ENCODE data around the gene HS3ST3A1. TPM values are rescaled to one million over a fixed set of nuclear protein-coding genes. Genes with fewer than 3 reads are reported as not detected.

HS3ST3A1 gene
- total RNA-seq, 1 experiment from 2014 or later = not detected

DNA sequence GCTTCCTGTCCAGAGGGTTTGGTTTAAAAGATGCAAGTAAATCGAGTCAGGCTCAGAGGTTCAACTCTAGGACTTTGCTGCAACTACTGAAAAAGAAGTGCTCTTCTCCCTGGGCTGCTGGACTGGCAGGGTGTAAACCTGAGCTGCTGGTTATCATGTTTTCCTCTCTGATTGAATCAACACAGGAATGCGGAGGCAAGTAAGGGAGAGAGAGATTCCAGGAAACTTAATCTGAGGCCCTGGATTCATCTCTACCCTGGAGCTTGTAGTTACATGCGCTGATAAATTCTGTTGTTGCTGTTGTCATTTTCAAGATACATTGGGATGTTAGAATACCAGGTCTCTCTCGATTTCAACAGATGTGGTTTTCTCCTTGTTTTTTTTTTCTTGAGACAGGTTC, 8.2 kb upstream of the HS3ST3A1 start:
- Histone ChIP-seq H3K4me2 (ENCODE audit: low read length) (no peak overlapping the region), H2AFZ (ENCODE audit: low read depth, low read length, poor library complexity, severe bottlenecking) (no peak overlapping the region), H4K20me1 (ENCODE audit: insufficient read depth) (no peaks in the 10 kb centered on the region), H3K36me3 (ENCODE audit: control insufficient read depth in 1 of 2, insufficient read depth in 2 of 2, low read length in 2 of 2) (no peaks in the 10 kb centered on the region), H3K4me3 (replicated peaks in 1 of 2; ENCODE audit: low read depth in 1 of 2, low read length in 2 of 2) (no peak overlapping the region), H3K9ac (ENCODE audit: low read length) (no peak overlapping the region), H3K9me2 (ENCODE audit: insufficient read depth) (no peaks in the 10 kb centered on the region), H3K9me3 (ENCODE audit: control insufficient read depth in 1 of 2, insufficient read depth in 1 of 2, low read depth in 1 of 2, low read length in 2 of 2) (peaks cover 0 to 5% of the 10 kb centered on the region in 2 experiments; a peak in 1 of 4 replicates), H3K27ac (ENCODE audit: low read depth, low read length) (no peak overlapping the region), H3K4me1 (ENCODE audit: control insufficient read depth in 1 of 2, insufficient read depth in 2 of 2, low read length in 2 of 2) (no peaks in the 10 kb centered on the region), H3K27me3 (ENCODE audit: insufficient read depth, low read length) (no peaks in the 10 kb centered on the region), H3K79me2 (ENCODE audit: insufficient read depth, low read length) (no peaks in the 10 kb centered on the region)
- intact Hi-C loops (cut with micrococcal nuclease) = no loop called here
- TF ChIP-seq RAD21 (IDR thresholded peaks at IDR 0.05; ENCODE audit: low read depth) = no peak
- TF ChIP-seq ATF3 (IDR thresholded peaks at IDR 0.05) = no peak
- TF ChIP-seq, protein P1, sequence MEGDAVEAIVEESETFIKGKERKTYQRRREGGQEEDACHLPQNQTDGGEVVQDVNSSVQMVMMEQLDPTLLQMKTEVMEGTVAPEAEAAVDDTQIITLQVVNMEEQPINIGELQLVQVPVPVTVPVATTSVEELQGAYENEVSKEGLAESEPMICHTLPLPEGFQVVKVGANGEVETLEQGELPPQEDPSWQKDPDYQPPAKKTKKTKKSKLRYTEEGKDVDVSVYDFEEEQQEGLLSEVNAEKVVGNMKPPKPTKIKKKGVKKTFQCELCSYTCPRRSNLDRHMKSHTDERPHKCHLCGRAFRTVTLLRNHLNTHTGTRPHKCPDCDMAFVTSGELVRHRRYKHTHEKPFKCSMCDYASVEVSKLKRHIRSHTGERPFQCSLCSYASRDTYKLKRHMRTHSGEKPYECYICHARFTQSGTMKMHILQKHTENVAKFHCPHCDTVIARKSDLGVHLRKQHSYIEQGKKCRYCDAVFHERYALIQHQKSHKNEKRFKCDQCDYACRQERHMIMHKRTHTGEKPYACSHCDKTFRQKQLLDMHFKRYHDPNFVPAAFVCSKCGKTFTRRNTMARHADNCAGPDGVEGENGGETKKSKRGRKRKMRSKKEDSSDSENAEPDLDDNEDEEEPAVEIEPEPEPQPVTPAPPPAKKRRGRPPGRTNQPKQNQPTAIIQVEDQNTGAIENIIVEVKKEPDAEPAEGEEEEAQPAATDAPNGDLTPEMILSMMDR (IDR thresholded peaks at IDR 0.05 in 2 of 3, conservative IDR thresholded peaks at IDR 0.05 in 1 of 3; ENCODE audit: borderline replicate concordance in 1 of 3, insufficient read depth in 1 of 3, low read depth in 2 of 3, low read length in 2 of 3) = no peak
- no peak for TF ChIP-seq EGR1 (IDR thresholded peaks at IDR 0.05; ENCODE audit: low read depth)
- TF ChIP-seq MAX (IDR thresholded peaks at IDR 0.05) = no peak
- no peak for TF ChIP-seq ZNF274 (IDR thresholded peaks at IDR 0.05; ENCODE audit: low read depth, low read length)
- TF ChIP-seq ELF1 (IDR thresholded peaks at IDR 0.05; ENCODE audit: borderline replicate concordance, low read depth) = no peak
- no peak for TF ChIP-seq ZFX (IDR thresholded peaks at IDR 0.05)
- TF ChIP-seq POLR2AphosphoS5 (IDR thresholded peaks at IDR 0.05; ENCODE audit: low read depth, low read length) = no peak
- TF ChIP-seq EZH2phosphoT487 (IDR thresholded peaks at IDR 0.05; ENCODE audit: borderline replicate concordance) = no peak
- no peak for TF ChIP-seq ZBTB33 (IDR thresholded peaks at IDR 0.05; ENCODE audit: extremely low read depth, insufficient replicate concordance, low read length)
- no peak for TF ChIP-seq REST (IDR thresholded peaks at IDR 0.05; ENCODE audit: low read depth)
- no peak for TF ChIP-seq SP1 (IDR thresholded peaks at IDR 0.05; ENCODE audit: low read depth)
- no peak for TF ChIP-seq EZH2 (IDR thresholded peaks at IDR 0.05)
- TF ChIP-seq JUND (IDR thresholded peaks at IDR 0.05) = no peak
- no peak for TF ChIP-seq SIN3A (IDR thresholded peaks at IDR 0.05; ENCODE audit: low read depth)
- no peak for TF ChIP-seq POLR2A (IDR thresholded peaks at IDR 0.05; ENCODE audit: borderline replicate concordance, extremely low read depth, insufficient read depth, insufficient read length)
- POLR2A ChIA-PET = no interaction called here
- ATAC-seq (no peak), DNase-seq (ENCODE audit: low read depth, low spot score) (no peak)
- CTCF ChIA-PET = no interaction called here
- RAD21 ChIA-PET (ENCODE audit: low non-redundant PET in 1 of 2, low total read pairs in 2 of 2, uncharacterized antibody in 2 of 2, unreplicated experiment in 2 of 2) = no interaction called here
- no TSS peak for BruUV-seq (replicated peaks)
